OCI-LY3 (cell line): ENCODE data around the gene STK32B.

Experiments used
- H2AFZ ChIP-seq: fragments of 200-600, 300-600 bp; shearing (Covaris generic); 2 replicates; pipeline ENCODE4 v1.6.0; 2014; ENCODE audit warnings: antibody characterized with exemption, low read depth, low read length
- H3K27ac ChIP-seq: fragments of 200-600, 300-600 bp; sonication (generic); 2 replicates; pipeline ENCODE4 v1.5.1; 2014; ENCODE audit warnings: mild to moderate bottlenecking, low read length, moderate library complexity, mixed read lengths
- H3K27me3 ChIP-seq: fragments of 200-600, 300-600 bp; sonication (generic); 2 replicates; pipeline ENCODE4 v1.6.1; 2014; ENCODE audit warnings: low read depth, low read length, mixed read lengths
- H3K36me3 ChIP-seq: fragments of 200-600, 300-600 bp; sonication (generic); replicated peaks from 2 replicates; pipeline ENCODE3; 2014; ENCODE audit warnings: low read depth, low read length, mixed read lengths
- H3K4me1 ChIP-seq: fragments of 300-600, 200-600 bp; sonication (generic); 2 replicates; pipeline ENCODE4 v1.6.1; 2014; ENCODE audit warnings: low read length, mixed read lengths
- H3K4me2 ChIP-seq: fragments of 200-600, 300-600 bp; sonication (generic); 2 replicates; pipeline ENCODE4 v1.6.1; 2014; ENCODE audit warnings: low read length, mixed read lengths
- H3K4me3 ChIP-seq: fragments of 300-600, 200-600 bp; sonication (generic); 2 replicates; pipeline ENCODE4 v1.5.1; 2014; ENCODE audit warnings: antibody characterized with exemption, mild to moderate bottlenecking, low read length, moderate library complexity
- H3K79me2 ChIP-seq: fragments of 300-600, 200-600 bp; shearing (Covaris generic); 2 replicates; pipeline ENCODE4 v1.6.1; 2014; ENCODE audit warnings: mild to moderate bottlenecking, low read length, mixed read lengths
- H3K9ac ChIP-seq: fragments of 300-600, 200-600 bp; shearing (Covaris generic); 2 replicates; pipeline ENCODE4 v1.6.0; 2014; ENCODE audit warnings: mild to moderate bottlenecking, low read length, moderate library complexity
- H3K9me3 ChIP-seq: fragments of 200-600, 300-600 bp; shearing (Covaris generic); 2 replicates; pipeline ENCODE4 v1.6.1; 2014; ENCODE audit warnings: low read length, mixed read lengths; ENCODE audit not compliant: insufficient read depth
- H4K20me1 ChIP-seq: fragments of 200-600, 300-600 bp; sonication (generic); 2 replicates; pipeline ENCODE4 v1.6.1; 2016; ENCODE audit warnings: low read length, mixed read lengths; ENCODE audit not compliant: insufficient read depth
- CTCF ChIP-seq: fragments of 200-600, 300-600 bp; sonication (generic); IDR thresholded peaks from 2 replicates; pipeline ENCODE4 v1.5.1; 2014; ENCODE audit warnings: antibody characterized with exemption, low read length, low read depth
- EZH2phosphoT487 ChIP-seq: fragments of 200-600 bp; shearing (Covaris generic); IDR thresholded peaks from 2 replicates; pipeline ENCODE4 v1.6.1; 2018; ENCODE audit warnings: antibody characterized with exemption, mixed run types, low read depth

Gene STK32B

GRCh38 chr4:5118994-5119835 is 67.9 kb downstream of the STK32B start:
- no peaks in the 10 kb centered on the region for H3K79me2 ChIP-seq
- no peaks in the 10 kb centered on the region; the same call in 1 of the 2 replicates for H3K27me3 ChIP-seq
- H2AFZ ChIP-seq: no peak overlapping the region
- H3K9ac ChIP-seq: no peak overlapping the region
- no peaks in the 10 kb centered on the region for H3K36me3 ChIP-seq
- no peaks in the 10 kb centered on the region for H4K20me1 ChIP-seq
- no peaks in the 10 kb centered on the region for H3K9me3 ChIP-seq
- no peak overlapping the region for H3K4me3 ChIP-seq
- H3K4me1 ChIP-seq: no peaks in the 10 kb centered on the region
- TF ChIP-seq EZH2phosphoT487 (no peak), CTCF (no peak)
- no peak overlapping the region for H3K4me2 ChIP-seq
- no peak overlapping the region for H3K27ac ChIP-seq

- Histone ChIP-seq H3K79me2 (no peaks in the 10 kb centered on the region), H3K9me3 (no peaks in the 10 kb centered on the region), H3K4me1 (no peaks in the 10 kb centered on the region), H2AFZ (no peak overlapping the region), H3K4me3 (no peak overlapping the region), H4K20me1 (no peaks in the 10 kb centered on the region), H3K9ac (no peak overlapping the region), H3K27me3 (no peaks in the 10 kb centered on the region; the same call in 1 of the 2 replicates), H3K36me3 (no peaks in the 10 kb centered on the region), H3K27ac (no peak overlapping the region), H3K4me2 (no peak overlapping the region)
- no peak for TF ChIP-seq EZH2phosphoT487
- TF ChIP-seq CTCF: no peak
Observed at GRCh38 chr4:5120067-5120466, 68.8 kb downstream of the STK32B start.

- Histone ChIP-seq H3K4me2 (no peak overlapping the region), H3K9ac (no peak overlapping the region), H2AFZ (no peak overlapping the region), H3K27me3 (no peaks in the 10 kb centered on the region; the same call in 1 of the 2 replicates), H3K4me1 (no peaks in the 10 kb centered on the region), H3K9me3 (no peaks in the 10 kb centered on the region), H3K36me3 (no peaks in the 10 kb centered on the region), H4K20me1 (no peaks in the 10 kb centered on the region), H3K79me2 (no peaks in the 10 kb centered on the region), H3K4me3 (no peak overlapping the region), H3K27ac (no peak overlapping the region)
- no peak for TF ChIP-seq CTCF
- no peak for TF ChIP-seq EZH2phosphoT487
Observed at GRCh38 chr4:5120468-5120867, 69.2 kb downstream of the STK32B start.

GRCh38 chr4:5122114-5122513 is 70.8 kb downstream of the STK32B start:
- Histone ChIP-seq H3K27me3 (no peaks in the 10 kb centered on the region), H3K9ac (no peak overlapping the region), H3K27ac (no peak overlapping the region), H3K79me2 (no peaks in the 10 kb centered on the region), H3K4me3 (no peak overlapping the region), H3K9me3 (no peaks in the 10 kb centered on the region), H3K4me1 (no peaks in the 10 kb centered on the region), H2AFZ (no peak overlapping the region), H4K20me1 (no peaks in the 10 kb centered on the region), H3K36me3 (no peaks in the 10 kb centered on the region), H3K4me2 (no peak overlapping the region)
- TF ChIP-seq EZH2phosphoT487 (no peak), CTCF (no peak)
